GM06990 (cell line): ENCODE data around the gene DCDC1.

Experiments
- DNase-seq: peaks from one replicate; pipeline ENCODE4 v3.0.0-alpha.2; 2011; ENCODE audit not compliant: insufficient read length; ENCODE audit errors: extremely low read depth
- H3K27me3 ChIP-seq: replicated peaks from 2 replicates; pipeline ENCODE4 v1.6.0; 2011; ENCODE audit warnings: low read length; ENCODE audit not compliant: control insufficient read depth, insufficient read depth
- H3K36me3 ChIP-seq: 2 replicates; pipeline ENCODE4 v1.5.1; 2011; ENCODE audit warnings: low read length; ENCODE audit not compliant: control insufficient read depth, insufficient read depth
- H3K4me3 ChIP-seq: replicated peaks from 2 replicates; pipeline ENCODE4 v1.5.1; 2011; ENCODE audit warnings: low read depth, mild to moderate bottlenecking, control low read depth, low read length
- CTCF ChIP-seq: IDR thresholded peaks from 2 replicates; pipeline ENCODE4 v1.5.1; 2011; ENCODE audit warnings: low read length, control low read depth, mild to moderate bottlenecking, inconsistent platforms; ENCODE audit not compliant: insufficient read depth, poor library complexity, severe bottlenecking

The DCDC1 gene

GRCh38 chr11:31369348-31370329, at the start of gene DCDC1, which contains the start of gene DNAJC24:
TSS of gene DCDC1 (minus strand) at chr11:31369739. CDS start at chr11:31328280, 41,459 bp downstream.
TSS of gene DNAJC24 (plus strand) at chr11:31369860. CDS start at chr11:31370749, 889 bp downstream.
- DNase-seq, result peak; percentile 93
- no peaks in the 10 kb centered on the region for H3K36me3 ChIP-seq
- TF ChIP-seq CTCF, result no peak

GRCh38 chr11:31419138-31419537, 49.6 kb upstream of the DCDC1 start:
- Histone ChIP-seq H3K4me3 (no peak overlapping the region), H3K36me3 (0 out of 2 replicates have a peak, but pooled peaks cover 2% of the 10 kb centered on the region), H3K27me3 (no peaks in the 10 kb centered on the region)
- TF ChIP-seq CTCF, result no peak
- DNase-seq, result no peak

More at GRCh38 chr11:31369348-31370329, at the start of gene DCDC1, which contains the start of gene DNAJC24:
- peak within 1 kb of the TSS; percentile 89 for H3K4me3 ChIP-seq
- H3K27me3 ChIP-seq, result no peaks in the 10 kb centered on the region

GRCh38 chr11:31417816-31418215, 48.3 kb upstream of the DCDC1 start:
- H3K36me3 ChIP-seq, result 0 out of 2 replicates have a peak, but pooled peaks cover 2% of the 10 kb centered on the region
- no peak for TF ChIP-seq CTCF

GRCh38 chr11:31417357-31417756, 47.8 kb upstream of the DCDC1 start:
- H3K4me3 ChIP-seq, result no peak overlapping the region
- 0 out of 2 replicates have a peak, but pooled peaks cover 2% of the 10 kb centered on the region for H3K36me3 ChIP-seq
- no peaks in the 10 kb centered on the region for H3K27me3 ChIP-seq
- no peak for TF ChIP-seq CTCF
- DNase-seq, result no peak

More at GRCh38 chr11:31417816-31418215, 48.3 kb upstream of the DCDC1 start:
- no peaks in the 10 kb centered on the region for H3K27me3 ChIP-seq
- DNase-seq, result no peak
- no peak overlapping the region for H3K4me3 ChIP-seq

- Histone ChIP-seq H3K36me3 (0 out of 2 replicates have a peak, but pooled peaks cover 2% of the 10 kb centered on the region), H3K27me3 (no peaks in the 10 kb centered on the region), H3K4me3 (no peak overlapping the region)
- DNase-seq, result no peak
- TF ChIP-seq CTCF, result no peak
Observed at GRCh38 chr11:31415435-31415834, 45.9 kb upstream of the DCDC1 start.
